ENCODE data around the gene LIMS1.
"Not testable (repeated sequence)": the region's sequence is repeated elsewhere in the genome, so short reads cannot be mapped to it uniquely, and the experiment has no call there.

The LIMS1 gene

GRCh38 chr2:108533832-108534583 is at the start of gene LIMS1:
LIMS1 (plus strand) TSS chr2:108534470; CDS start chr2:108534563, 93 bp downstream.
- peak; percentile 90 for DNase-seq (ENCODE audit: low spot score)

DNA sequence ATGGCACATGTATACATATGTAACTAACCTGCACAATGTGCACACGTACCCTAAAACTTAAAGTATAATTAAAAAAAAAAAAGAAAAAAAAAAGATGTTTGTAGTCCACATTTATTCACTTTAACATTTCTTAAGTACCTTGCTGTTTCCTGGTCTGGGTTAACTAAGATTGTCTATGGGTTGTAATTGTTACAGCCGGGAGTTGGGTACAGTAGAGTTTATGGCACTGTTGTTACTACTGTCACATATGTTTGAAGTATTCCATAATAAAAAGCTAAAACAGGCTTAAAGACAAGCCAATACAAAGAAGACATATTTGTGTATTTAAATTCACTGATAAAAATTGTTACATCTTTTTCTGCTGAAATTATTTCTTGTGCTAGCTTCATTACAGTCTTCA is 49.0 kb upstream of the LIMS1 start:
- DNase-seq (ENCODE audit: low spot score), result no peak

- DNase-seq (ENCODE audit: low spot score), result no peak
Measured at GRCh38 chr2:108490506-108491122, 43.7 kb upstream of the LIMS1 start.

DNA sequence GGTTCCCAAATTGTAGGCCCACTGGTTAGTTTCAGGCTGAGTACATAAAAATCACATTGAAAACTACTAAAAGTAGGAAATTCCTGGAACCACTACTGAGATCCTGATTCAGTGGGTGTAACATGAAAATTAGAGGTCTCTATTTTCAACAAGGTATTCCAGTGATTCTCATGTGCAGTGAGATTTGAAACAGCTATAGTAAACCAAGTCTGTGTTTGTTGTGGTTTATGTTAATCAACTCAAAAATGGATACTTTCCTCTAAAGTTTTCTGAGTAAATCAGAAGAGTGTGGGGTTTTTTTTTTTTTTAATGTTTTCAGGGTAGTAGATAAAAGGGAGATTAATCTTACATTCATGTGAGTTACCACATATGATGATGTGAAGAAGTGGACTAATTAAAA is 42.4 kb upstream of the LIMS1 start:
- DNase-seq (ENCODE audit: low spot score), result no peak

DNA sequence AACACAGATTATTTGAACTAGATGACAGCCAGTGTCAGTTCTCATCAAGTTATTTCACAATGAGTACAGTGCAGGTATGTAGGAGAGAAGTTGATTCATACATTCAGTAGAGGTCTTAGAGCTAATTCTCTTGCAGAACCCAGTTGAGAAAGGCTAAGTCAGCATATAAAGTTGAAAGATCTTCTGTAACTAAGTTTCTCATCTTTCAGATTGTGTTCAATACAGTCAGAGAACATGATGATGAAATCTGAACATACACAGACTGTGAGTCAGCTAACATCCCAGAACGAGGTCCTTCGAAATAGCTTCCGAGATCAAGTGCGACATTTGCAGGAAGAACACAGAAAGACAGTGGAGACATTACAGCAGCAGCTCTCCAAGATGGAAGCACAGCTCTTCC is 41.9 kb upstream of the LIMS1 start:
- no peak for DNase-seq (ENCODE audit: low spot score)

DNA sequence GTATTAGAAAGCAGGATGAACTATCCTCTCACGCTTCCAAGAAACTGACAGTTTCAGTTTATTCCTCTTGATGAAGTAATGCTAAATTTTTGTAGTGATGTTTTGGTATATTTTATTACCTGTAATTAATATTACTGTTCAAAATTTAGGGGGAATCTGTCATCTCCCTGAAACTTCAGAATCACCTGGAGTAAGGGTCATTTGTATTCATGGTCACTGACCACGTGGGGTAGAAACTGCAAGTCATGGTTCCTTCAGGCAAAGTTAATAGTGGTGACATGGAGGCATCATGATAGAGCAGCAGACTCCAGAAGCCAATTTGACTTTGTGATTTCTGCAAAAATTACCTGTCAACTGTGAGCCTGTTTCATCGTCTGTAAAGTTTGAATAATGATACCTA is 38.1 kb upstream of the LIMS1 start:
- DNase-seq (ENCODE audit: low spot score), result not testable (repeated sequence)

GRCh38 chr2:108507620-108508019 is 26.6 kb upstream of the LIMS1 start:
- DNase-seq (ENCODE audit: low spot score), result not testable (repeated sequence)

DNA sequence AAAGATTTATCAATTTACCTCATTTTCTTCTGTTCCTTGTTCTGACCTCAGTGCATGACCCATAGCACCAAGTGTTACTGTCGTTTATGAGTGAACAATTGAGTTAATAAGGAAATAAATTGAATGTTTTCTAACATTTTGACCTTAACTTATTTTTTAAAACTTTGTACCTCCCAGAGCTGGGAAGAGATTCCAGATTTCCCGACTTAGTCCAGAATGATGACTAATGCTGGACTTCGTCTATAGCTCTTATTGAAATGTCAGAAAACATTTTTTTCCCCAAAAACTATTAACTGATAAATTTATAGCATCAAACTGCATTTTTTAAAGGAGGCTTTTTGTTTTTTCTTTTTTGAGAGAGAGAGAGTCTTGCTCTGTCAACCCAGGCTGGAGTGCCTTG is 21.8 kb upstream of the LIMS1 start:
- DNase-seq (ENCODE audit: low spot score), result not testable (repeated sequence)

GRCh38 chr2:108514478-108514877 is 19.8 kb upstream of the LIMS1 start:
- DNase-seq (ENCODE audit: low spot score), result not testable (repeated sequence)

DNA sequence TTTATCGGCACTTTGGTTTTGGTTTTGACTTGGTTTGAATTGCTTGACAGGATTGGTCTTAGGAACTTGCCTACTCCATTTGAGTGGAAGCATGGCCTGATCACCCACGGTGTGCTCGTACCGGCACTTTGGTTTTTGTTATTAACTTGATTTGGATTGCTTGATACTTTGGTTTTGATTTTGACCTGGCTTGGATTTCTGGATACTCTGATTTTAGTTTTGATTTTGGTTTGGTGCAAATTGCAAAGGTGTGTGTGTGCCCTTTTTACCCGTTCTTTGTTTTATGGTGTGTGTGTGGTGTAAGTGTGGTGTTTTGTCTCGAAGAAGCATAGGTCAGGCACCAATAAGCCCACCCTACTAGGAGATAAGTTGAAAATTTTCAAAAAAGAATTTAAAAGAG is 9.6 kb upstream of the LIMS1 start:
- DNase-seq (ENCODE audit: low spot score), result not testable (repeated sequence)

- not testable (repeated sequence) for DNase-seq (ENCODE audit: low spot score)
Measured at GRCh38 chr2:108525258-108525657, 9.0 kb upstream of the LIMS1 start.

DNA sequence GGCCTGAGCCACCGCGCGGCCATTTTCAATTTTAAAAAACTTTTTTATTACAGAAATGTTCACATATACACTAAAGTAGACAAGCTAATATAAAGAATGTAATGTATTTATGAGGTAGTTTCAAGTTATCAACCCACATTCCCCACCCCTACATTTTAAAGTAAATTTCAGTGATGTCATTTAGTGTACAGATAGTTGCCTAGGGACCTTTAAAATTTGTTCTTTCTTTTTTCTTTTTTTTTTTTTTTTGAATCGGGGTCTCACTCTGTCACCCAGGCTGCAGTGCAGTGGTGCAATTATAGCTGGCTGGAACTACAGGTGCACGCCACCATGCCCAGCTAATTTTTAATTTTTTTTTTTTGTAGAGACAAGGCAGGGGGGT is 2.6 kb upstream of the LIMS1 start:
- no peak for DNase-seq (ENCODE audit: low spot score)

DNA sequence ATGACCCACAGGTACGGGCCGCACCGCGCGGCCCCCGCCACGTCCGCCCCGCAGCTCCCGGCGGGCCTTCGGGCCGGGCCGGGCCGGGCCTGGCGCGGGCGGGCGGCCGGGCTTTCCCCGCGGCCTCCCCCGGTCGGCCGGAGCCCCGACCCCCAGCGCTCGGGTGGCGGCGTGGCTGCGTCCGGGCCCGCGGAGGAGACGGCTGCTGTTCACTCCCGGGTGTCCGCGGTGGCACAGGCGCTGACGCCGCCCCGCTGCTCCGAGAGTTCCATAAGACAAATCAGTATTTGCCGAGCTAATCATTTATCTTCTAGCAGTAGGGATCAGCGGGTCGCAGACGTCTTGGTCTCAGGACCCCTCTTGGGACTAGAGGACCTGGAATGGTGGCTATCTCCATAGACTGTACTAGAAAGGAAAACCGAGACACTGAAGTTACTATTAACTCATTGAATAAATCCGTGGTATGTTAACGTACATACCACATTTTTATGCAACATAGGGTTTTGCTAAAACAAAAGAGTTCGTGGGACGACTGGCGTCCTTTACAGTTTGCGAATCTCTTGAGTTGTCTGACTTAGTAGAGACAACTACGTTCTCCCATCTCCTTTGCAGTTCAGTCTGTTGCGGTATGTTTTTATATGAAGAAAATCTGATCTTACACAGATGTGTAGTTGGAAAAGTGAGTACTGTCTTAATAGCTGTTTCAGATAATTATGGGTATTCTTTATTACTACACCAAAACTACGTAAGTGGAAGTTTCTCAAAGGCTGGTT is 500 bp downstream of the LIMS1 start:
- peak; percentile 19 for DNase-seq (ENCODE audit: low spot score)

DNA sequence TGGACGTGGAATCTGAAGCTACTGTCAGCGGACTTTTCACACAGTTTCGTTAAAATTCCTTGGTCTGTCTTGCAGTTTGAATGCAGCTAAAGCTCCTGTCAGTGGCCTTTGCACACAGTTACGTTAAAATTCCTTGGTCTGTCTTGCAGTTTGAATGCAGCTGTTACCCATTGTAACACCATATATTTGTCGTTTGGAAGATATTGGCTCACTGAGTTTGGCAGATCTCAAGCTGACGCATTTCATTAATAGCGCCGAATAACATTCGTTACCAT is 1.0 kb downstream of the LIMS1 start:
- no peak for DNase-seq (ENCODE audit: low spot score)

DNA sequence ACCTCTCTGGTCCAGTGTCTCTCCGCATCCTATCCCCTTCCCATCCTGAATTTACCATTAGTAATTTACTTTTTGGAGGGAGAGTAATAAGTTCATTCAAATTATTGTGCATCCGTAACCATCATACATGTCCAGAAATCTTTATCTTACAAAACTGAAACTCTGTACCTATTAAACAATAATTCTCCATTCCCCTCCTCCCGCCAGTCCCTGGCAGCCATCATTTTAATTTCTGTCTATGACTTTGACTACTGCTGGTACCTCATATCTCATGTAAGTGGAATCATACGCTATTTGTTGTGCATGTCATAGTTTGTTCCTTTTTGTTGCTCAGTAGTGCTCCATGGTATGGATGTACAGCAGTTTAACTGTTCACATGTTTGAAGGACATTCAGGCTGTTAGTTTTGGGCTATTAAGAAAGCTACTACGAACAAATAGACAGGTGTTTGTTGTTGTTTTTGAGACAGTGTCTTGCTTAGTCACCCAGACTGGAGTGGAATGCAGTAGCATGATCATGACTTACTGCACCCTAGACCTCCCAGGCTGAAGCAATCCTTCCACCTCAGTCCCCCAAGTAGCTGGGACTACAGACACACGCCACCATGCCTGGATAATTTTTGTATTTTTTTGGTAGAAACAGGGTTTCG is 2.0 kb downstream of the LIMS1 start:
- DNase-seq (ENCODE audit: low spot score), result no peak

- DNase-seq (ENCODE audit: low spot score), result no peak
Measured at GRCh38 chr2:108536911-108537310, 2.6 kb downstream of the LIMS1 start.

DNA sequence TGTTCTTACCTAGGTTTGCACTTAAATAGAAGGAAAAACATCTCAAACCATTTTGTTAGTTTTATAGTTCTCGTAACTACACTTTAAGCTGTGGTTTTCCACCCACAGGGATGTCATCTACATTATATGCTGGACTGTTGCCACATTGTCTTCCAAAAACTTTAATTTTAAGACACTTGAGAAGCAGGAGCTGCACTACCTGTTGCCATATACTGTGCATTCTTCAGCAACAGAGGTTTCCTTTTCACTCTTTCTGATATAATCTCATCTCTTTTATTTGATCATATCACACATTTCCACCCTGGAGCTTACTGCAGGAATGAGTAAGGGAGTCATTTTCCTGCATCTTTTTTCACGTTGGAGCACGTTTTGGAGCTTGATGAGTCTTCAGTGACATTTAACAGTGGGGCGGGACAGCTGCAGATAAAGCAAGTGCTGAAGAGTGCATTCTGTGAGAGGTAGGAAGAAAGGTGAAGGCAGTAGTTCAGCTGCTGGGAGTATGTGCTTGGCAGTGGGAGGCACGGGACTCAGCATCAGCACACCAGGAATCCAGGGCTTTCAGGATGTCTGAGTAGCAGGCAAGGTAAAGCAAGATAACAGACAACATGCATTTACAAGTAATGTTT is 3.8 kb downstream of the LIMS1 start:
- no peak for DNase-seq (ENCODE audit: low spot score)

DNA sequence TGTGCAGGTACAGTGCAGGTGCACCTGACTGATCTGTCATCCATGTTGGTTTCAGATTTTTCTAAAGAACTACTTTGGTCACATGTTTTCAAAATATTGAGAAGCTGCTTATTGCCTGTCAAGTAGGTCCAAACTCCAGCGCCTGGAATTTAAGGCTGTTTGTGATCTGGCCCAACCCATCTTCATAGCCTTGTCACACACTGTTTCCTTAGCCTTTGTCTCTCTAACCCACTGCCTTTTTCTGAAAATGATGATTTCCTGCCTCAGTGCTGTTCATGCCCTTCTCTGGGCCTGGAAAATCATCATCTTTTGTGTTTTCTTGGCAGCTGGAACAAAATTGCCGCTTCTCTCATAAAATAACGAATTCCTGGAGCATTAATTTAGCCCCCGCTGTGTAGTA is 7.2 kb downstream of the LIMS1 start:
- no peak for DNase-seq (ENCODE audit: low spot score)

GRCh38 chr2:108542071-108542470 is 7.8 kb downstream of the LIMS1 start:
- DNase-seq (ENCODE audit: low spot score), result no peak

DNA sequence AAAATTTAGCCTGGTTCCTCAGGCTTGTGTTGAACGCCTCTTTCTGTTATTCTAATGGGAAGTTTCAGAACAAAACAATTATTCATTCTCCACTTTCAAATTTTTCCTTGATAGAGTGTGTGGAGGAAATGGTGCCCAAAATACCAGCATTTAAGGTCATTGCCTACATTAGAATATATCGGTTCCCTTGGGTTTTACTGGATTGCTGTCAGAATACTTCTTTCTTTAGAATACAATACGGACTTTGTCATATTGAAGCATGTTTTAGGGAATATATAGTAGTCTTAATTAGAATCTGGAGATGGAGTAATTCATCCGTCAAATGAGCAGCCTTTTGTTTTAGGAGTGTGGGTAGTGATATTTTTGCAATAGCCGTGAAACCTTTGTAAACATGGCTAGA is 13.3 kb downstream of the LIMS1 start:
- no peak for DNase-seq (ENCODE audit: low spot score)

DNA sequence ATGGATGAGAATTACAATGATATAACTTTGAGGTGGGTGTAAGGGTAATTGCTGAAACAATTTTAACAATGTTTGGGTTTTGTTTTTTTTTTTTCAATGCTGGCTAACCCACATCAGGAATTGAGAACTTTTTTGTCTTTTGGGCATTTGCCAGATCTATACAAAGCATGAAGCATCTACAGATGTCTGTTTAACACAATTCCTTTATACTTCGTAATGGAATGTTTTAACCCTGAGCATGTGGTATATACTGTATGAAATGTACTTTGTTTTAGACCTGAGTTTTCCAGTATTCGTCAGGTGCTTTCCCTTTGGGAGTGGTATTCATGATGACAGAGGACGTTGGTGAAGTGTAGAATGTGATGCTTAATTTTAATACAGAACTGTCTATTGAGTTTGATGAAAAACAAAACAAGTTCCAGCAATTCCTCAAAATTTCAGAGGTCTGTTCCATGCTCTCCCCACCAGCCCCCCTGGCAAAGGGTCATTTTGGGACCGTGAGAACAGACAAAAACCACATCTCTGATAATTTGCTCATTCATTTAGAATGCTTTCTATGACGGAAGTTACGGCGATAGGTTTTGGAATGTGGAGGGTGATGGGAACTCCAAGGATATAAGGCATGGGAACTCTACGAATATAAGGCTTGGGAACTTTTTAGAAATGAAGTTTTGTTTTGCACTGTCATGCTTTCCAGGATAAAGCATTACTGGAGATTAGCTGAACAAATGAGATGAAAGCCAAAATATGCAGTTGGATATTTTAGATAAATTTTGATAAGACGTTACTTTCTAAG is 14.1 kb downstream of the LIMS1 start:
- DNase-seq (ENCODE audit: low spot score), result no peak

DNA sequence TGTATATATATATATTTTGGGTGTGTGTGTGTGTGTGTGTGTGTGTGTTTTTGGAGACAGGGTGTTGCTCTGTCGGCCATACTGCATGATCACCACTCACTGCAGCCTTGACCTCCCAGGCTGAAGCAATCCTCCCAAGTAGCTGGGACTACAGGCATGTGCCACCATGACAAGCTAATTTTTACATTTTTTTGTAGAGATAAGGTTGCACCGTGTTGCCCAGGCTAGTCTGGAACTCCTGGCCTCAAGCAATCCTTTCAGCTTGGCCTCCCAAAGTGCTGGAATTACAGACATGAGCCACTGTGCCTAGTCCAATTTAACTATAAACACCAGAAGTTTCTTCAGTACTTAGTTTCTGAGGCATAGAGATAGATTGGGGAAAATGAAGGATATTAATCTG is 18.3 kb downstream of the LIMS1 start:
- no peak for DNase-seq (ENCODE audit: low spot score)
